HEK293T (cell line): Measurements from ENCODE around the gene ABCA5.

ENCODE experiments used
- CTCF ChIA-PET: fragments of 350-600 bp; formaldehyde crosslinking; extraction: SDS; loops from one replicate; lab custom pipeline; 2021; ENCODE audit warnings: antibody characterized with exemption, inconsistent platforms; lab: Yijun Ruan, JAX
- POLR2A ChIA-PET: fragments of 350-600 bp; formaldehyde crosslinking; extraction: SDS; loops from one replicate; lab custom pipeline; 2020; ENCODE audit warnings: antibody characterized with exemption, inconsistent platforms; lab: Yijun Ruan, JAX
- DNase-seq: peaks from one replicate; pipeline ENCODE4 v3.0.0; 2012; ENCODE audit warnings: mixed read lengths; ENCODE audit errors: extremely low spot score
- ARNT ChIP-seq: fragments of 450-650 bp; IDR thresholded peaks from 2 replicates; pipeline ENCODE4 v1.6.1; 2017; ENCODE audit warnings: mild to moderate bottlenecking
- BHLHE40 ChIP-seq: fragments of 450-650 bp; IDR thresholded peaks from 2 replicates; pipeline ENCODE4 v1.6.1; 2016; ENCODE audit warnings: mild to moderate bottlenecking, moderate library complexity, borderline replicate concordance
- CTBP1 ChIP-seq: fragments of 450-650 bp; IDR thresholded peaks from 2 replicates; pipeline ENCODE4 v1.6.1; 2016; ENCODE audit warnings: borderline replicate concordance
- ELF4 ChIP-seq: fragments of 450-650 bp; IDR thresholded peaks from 2 replicates; pipeline ENCODE4 v1.6.1; 2017; ENCODE audit warnings: antibody characterized with exemption
- FOXA1 ChIP-seq: fragments of 450-650 bp; IDR thresholded peaks from 2 replicates; pipeline ENCODE4 v1.6.1; 2016; ENCODE audit warnings: mild to moderate bottlenecking
- FOXK2 ChIP-seq: fragments of 450-650 bp; IDR thresholded peaks from 2 replicates; pipeline ENCODE4 v1.6.1; 2016; ENCODE audit warnings: mild to moderate bottlenecking
- FOXM1 ChIP-seq: fragments of 450-650 bp; IDR thresholded peaks from 2 replicates; pipeline ENCODE4 v1.6.1; 2017; ENCODE audit warnings: mild to moderate bottlenecking, borderline replicate concordance
- HDGF ChIP-seq: fragments of 450-650 bp; IDR thresholded peaks from 2 replicates; pipeline ENCODE4 v1.6.1; 2017; ENCODE audit warnings: antibody characterized with exemption, borderline replicate concordance
- L3MBTL2 ChIP-seq: fragments of 450-650 bp; conservative IDR thresholded peaks from 2 replicates; pipeline ENCODE4 v1.6.1; 2016; ENCODE audit warnings: mild to moderate bottlenecking
- LEF1 ChIP-seq: fragments of 450-650 bp; IDR thresholded peaks from 2 replicates; pipeline ENCODE4 v1.6.1; 2017; ENCODE audit warnings: mild to moderate bottlenecking, borderline replicate concordance
- NFRKB ChIP-seq: fragments of 450-650 bp; IDR thresholded peaks from 2 replicates; pipeline ENCODE4 v1.6.1; 2016; ENCODE audit warnings: mild to moderate bottlenecking, moderate library complexity
- PKNOX1 ChIP-seq: fragments of 450-650 bp; IDR thresholded peaks from 2 replicates; pipeline ENCODE4 v1.6.1; 2016
- SP1 ChIP-seq: fragments of 450-650 bp; IDR thresholded peaks from 2 replicates; pipeline ENCODE4 v1.6.1; 2017
- SUZ12 ChIP-seq: fragments of 450-650 bp; IDR thresholded peaks from 2 replicates; pipeline ENCODE4 v1.6.1; 2016; ENCODE audit warnings: mild to moderate bottlenecking
- TARDBP ChIP-seq: fragments of 450-650 bp; IDR thresholded peaks from 2 replicates; pipeline ENCODE4 v1.6.1; 2016
- ZNF384 ChIP-seq: fragments of 450-650 bp; IDR thresholded peaks from 2 replicates; pipeline ENCODE4 v1.6.1; 2016

The ABCA5 gene

GRCh38 chr17:69245617-69246016, 81.3 kb downstream of the ABCA5 start:
- ChIA-PET CTCF (no interaction called here), POLR2A (no interaction called here)
- DNase-seq: no peak
- TF ChIP-seq FOXM1 (no peak), SP1 (no peak), ARNT (no peak), SUZ12 (no peak)

GRCh38 chr17:69239611-69240600, 87.0 kb downstream of the ABCA5 start:
- ChIA-PET CTCF (interaction anchor here (1.0 kb wide), 1 partner anchor 464 kb away, joined by 3 read pairs; no protein-coding TSS in a partner anchor), POLR2A (no interaction called here)
- DNase-seq: no peak
- TF ChIP-seq HDGF (no peak), FOXA1 (no peak), FOXK2 (no peak), ARNT (no peak), BHLHE40 (no peak), TARDBP (no peak), SP1 (no peak), CTBP1 (no peak), LEF1 (no peak), L3MBTL2 (no peak)

- ChIA-PET CTCF (interaction anchor here (1.9 kb wide), 1 partner anchor 465 kb away, joined by 6 read pairs; no protein-coding TSS in a partner anchor), POLR2A (no interaction called here)
- no peak for DNase-seq
- TF ChIP-seq FOXK2: no peak
- no peak for TF ChIP-seq NFRKB
- no peak for TF ChIP-seq ARNT
- TF ChIP-seq ELF4: no peak
- no peak for TF ChIP-seq LEF1
- TF ChIP-seq PKNOX1: no peak
- TF ChIP-seq FOXA1: no peak
- TF ChIP-seq L3MBTL2: no peak
- TF ChIP-seq BHLHE40: no peak
- no peak for TF ChIP-seq HDGF
- TF ChIP-seq SP1: no peak
- TF ChIP-seq SUZ12: no peak
- no peak for TF ChIP-seq FOXM1
- no peak for TF ChIP-seq CTBP1
- no peak for TF ChIP-seq ZNF384
- TF ChIP-seq TARDBP: no peak
Observed at GRCh38 chr17:69236946-69237345, 90.0 kb downstream of the ABCA5 start.

- POLR2A ChIA-PET: no interaction called here
- no peak for DNase-seq
- CTCF ChIA-PET: no interaction called here
- TF ChIP-seq HDGF (no peak), SUZ12 (no peak), CTBP1 (no peak), ELF4 (no peak), TARDBP (no peak), FOXK2 (no peak), PKNOX1 (no peak), SP1 (no peak)
Observed at GRCh38 chr17:69236464-69236863, 90.5 kb downstream of the ABCA5 start.

- ChIA-PET POLR2A (no interaction called here), CTCF (interaction anchor here (1.6 kb wide), 1 partner anchor 459 kb away, joined by 6 read pairs; no protein-coding TSS in a partner anchor)
- peak; percentile 75 for DNase-seq
- TF ChIP-seq PKNOX1: peak; percentile 93
- TF ChIP-seq FOXA1: no peak
- TF ChIP-seq ARNT: no peak
- TF ChIP-seq ZNF384: 0 out of 2 replicates have a peak, but pooled peaks have one; percentile 29
Observed at GRCh38 chr17:69235338-69236058, 91.4 kb downstream of the ABCA5 start.

- TF ChIP-seq PKNOX1: no peak
- TF ChIP-seq FOXM1: no peak
- no peak for TF ChIP-seq ELF4
- TF ChIP-seq FOXA1: no peak
- TF ChIP-seq BHLHE40: no peak
- no peak for TF ChIP-seq L3MBTL2
- no peak for TF ChIP-seq ZNF384
- TF ChIP-seq ARNT: no peak
- no peak for TF ChIP-seq LEF1
- TF ChIP-seq HDGF: no peak
- TF ChIP-seq SP1: no peak
- no peak for DNase-seq
- ChIA-PET CTCF (no interaction called here), POLR2A (no interaction called here)
Observed at GRCh38 chr17:69232650-69233049, 94.3 kb downstream of the ABCA5 start.
